ENCODE measurements around the gene LRRC8C. TPM values are rescaled to one million over a fixed set of nuclear protein-coding genes. Genes with fewer than 3 reads are reported as not detected.

Gene LRRC8C
- total and polyA plus RNA-seq, 10 of the 15 experiments (the other 5 are each of a cell fraction or from before 2014, with no cell fraction given) = 2.3 to 16.3 (median 10.8) TPM

DNA sequence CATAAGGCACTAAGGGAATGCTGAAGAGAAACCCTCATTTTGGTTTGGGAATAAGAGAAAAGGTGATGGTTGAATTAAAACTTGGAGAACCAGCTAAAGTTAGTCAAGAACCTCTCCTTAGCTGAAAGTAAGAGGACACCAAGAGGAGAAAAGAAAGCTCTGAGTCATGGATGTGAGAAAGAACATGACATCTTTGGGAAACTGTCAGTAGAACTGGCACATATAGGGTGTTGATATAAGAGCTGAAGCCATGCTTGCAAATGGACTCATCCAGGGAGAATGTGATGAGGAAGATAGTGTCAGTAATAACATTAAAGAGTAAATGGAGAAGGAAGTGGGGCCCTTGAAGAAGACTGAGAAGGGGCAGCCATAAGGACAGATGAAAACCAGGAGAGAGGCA lies 54.3 kb downstream of the LRRC8C start:
- CTCF ChIA-PET = interaction anchor here (0.6 to 1.6 kb wide), 3 partner anchors 16 to 76 kb away, joined by 3 to 4 read pairs (median 3); no protein-coding TSS in a partner anchor
- no peak for DNase-seq (ENCODE audit: low read depth, low spot score)

More for the DNA sequence above, 54.3 kb downstream of the LRRC8C start:
- no peak overlapping the region for H3K27ac ChIP-seq (ENCODE audit: control insufficient read depth, insufficient read depth)
- peaks cover 2% of the 10 kb centered on the region; the same call in 1 of the 2 replicates for H3K4me1 ChIP-seq (ENCODE audit: control insufficient read depth, insufficient read depth, low read length)
- ChIA-PET RAD21 (ENCODE audit: unreplicated experiment) (interaction anchor here (1.1 kb wide), 1 partner anchor 19 kb away, joined by 4 read pairs; no protein-coding TSS in a partner anchor), SMC1A (ENCODE audit: uncharacterized antibody, unreplicated experiment) (interaction anchor here (0.8 to 1.3 kb wide), 4 partner anchors 9 to 22 kb away, joined by 3 to 6 read pairs (median 4); no protein-coding TSS in a partner anchor), POLR2A (interaction anchor here (1.0 kb wide), 2 partner anchors 8 to 31 kb away, joined by 3 read pairs; no protein-coding TSS in a partner anchor)
- no peaks in the 10 kb centered on the region for H4K20me1 ChIP-seq (ENCODE audit: control insufficient read depth, insufficient read depth)
- no peaks in the 10 kb centered on the region for H3K27me3 ChIP-seq (replicated peaks in 1 of 2; ENCODE audit: control insufficient read depth in 2 of 2, insufficient read depth in 2 of 2, low read length in 1 of 2)
- FAIRE-seq = no peak
- no peaks in the 10 kb centered on the region for H3K79me2 ChIP-seq (ENCODE audit: control insufficient read depth, insufficient read depth, low read length)
- peaks cover 2 to 4% of the 10 kb centered on the region in 2 experiments; a peak in 3 of 4 replicates for H3K36me3 ChIP-seq (ENCODE audit: control insufficient read depth in 2 of 2, insufficient read depth in 2 of 2, low read length in 1 of 2)
- no peaks in the 10 kb centered on the region; the same call in 1 of the 3 replicates for H3K9me3 ChIP-seq (replicated peaks; ENCODE audit: control insufficient read depth, insufficient read depth, low read length)
- TF ChIP-seq IKZF1 (conservative IDR thresholded peaks at IDR 0.05) = no peak
- TF ChIP-seq SREBF2 (IDR thresholded peaks at IDR 0.05; ENCODE audit: low read length) = no peak
- TF ChIP-seq RAD51 (IDR thresholded peaks at IDR 0.05) = no peak
- no peak for TF ChIP-seq MEF2B (IDR thresholded peaks at IDR 0.05; ENCODE audit: partially characterized antibody, poor library complexity, severe bottlenecking)
- no peak for TF ChIP-seq ESRRA (IDR thresholded peaks at IDR 0.05; ENCODE audit: low read length)
- no peak for TF ChIP-seq HDGF (IDR thresholded peaks at IDR 0.05)
- no peak for TF ChIP-seq WRNIP1 (IDR thresholded peaks at IDR 0.05; ENCODE audit: borderline replicate concordance, low read depth, low read length)
- TF ChIP-seq, protein P1, sequence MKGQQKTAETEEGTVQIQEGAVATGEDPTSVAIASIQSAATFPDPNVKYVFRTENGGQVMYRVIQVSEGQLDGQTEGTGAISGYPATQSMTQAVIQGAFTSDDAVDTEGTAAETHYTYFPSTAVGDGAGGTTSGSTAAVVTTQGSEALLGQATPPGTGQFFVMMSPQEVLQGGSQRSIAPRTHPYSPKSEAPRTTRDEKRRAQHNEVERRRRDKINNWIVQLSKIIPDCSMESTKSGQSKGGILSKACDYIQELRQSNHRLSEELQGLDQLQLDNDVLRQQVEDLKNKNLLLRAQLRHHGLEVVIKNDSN (IDR thresholded peaks at IDR 0.05; ENCODE audit: borderline replicate concordance, extremely low read length, insufficient read depth, low read depth, low read length) = no peak
- no peak for TF ChIP-seq CUX1 (IDR thresholded peaks at IDR 0.05; ENCODE audit: insufficient replicate concordance, low read depth, low read length)
- no peak for TF ChIP-seq ETV6 (conservative IDR thresholded peaks at IDR 0.05 in 1 of 2, IDR thresholded peaks at IDR 0.05 in 1 of 2; ENCODE audit: borderline replicate concordance in 1 of 2, low read depth in 1 of 2)
- no peak for TF ChIP-seq NR2C1 (IDR thresholded peaks at IDR 0.05)
- no peak for TF ChIP-seq TARDBP (IDR thresholded peaks at IDR 0.05; ENCODE audit: borderline replicate concordance)
- H3K4me2 ChIP-seq (ENCODE audit: control insufficient read depth, insufficient read depth) = no peak overlapping the region
- BruUV-seq (replicated peaks) = no TSS peak
- no peak overlapping the region for H3K9ac ChIP-seq (ENCODE audit: control insufficient read depth, insufficient read depth, low read length)
- no peak for ATAC-seq
- no peak overlapping the region for H2AFZ ChIP-seq (ENCODE audit: control insufficient read depth, low read depth, low read length)
- no peak overlapping the region for H3K4me3 ChIP-seq
- intact Hi-C loops (cut with micrococcal nuclease; ENCODE audit: unreplicated experiment) (no loop called here), in situ Hi-C loops (cut with MboI) (no loop called here)
